HG02870 (cell line): Measurements from ENCODE around the gene OSMR.

Source experiments
- ATAC-seq: cut with Tn5 transposase; IDR thresholded peaks from one replicate; pipeline ENCODE4 v1.9.1; 2021; ENCODE audit warnings: mild to moderate bottlenecking, moderate library complexity; ENCODE audit not compliant: unreplicated experiment

The OSMR gene

DNA sequence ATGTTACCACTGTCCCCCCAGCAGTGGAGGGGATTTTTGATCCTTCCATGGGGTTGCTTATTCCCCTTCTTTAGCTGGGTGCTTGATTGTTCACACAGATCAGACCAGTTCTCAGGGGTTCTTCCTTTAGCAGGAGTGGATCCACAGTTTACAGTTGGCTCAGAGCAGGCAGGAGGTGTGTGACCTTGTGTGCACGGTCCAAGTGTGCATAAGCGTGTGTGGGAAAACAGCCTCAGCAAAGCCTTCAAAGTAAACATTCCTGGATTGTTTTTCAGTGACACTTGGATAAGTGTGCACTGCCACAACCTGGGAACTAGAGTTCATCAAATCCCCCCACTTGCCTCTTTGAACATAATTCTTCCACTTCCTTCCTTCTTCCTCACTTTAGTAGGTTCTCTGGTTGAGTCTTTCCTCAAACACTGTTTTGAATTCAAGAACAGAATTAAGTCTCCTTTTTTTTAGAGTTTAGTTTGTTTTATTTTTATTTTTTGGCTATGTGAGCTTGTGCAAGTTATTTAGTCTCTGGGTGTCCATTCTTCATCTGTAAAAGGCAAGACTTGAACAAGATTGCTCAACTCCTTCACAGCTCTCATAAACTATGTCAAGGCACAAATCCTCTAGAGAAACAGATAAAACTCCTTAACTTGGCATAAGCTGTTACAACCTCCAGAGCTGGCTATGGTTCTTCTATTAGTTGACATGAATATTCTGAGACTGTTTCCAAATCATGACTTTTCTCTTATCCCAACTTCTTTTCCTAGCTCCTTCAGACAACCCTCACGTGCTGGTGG lies 78.0 kb downstream of the OSMR start:
- ATAC-seq: no peak

- ATAC-seq: no peak
Observed at GRCh38 chr5:38925154-38925925, 79.5 kb downstream of the OSMR start.

- no peak for ATAC-seq
Observed at GRCh38 chr5:38926121-38926520, 80.3 kb downstream of the OSMR start.

DNA sequence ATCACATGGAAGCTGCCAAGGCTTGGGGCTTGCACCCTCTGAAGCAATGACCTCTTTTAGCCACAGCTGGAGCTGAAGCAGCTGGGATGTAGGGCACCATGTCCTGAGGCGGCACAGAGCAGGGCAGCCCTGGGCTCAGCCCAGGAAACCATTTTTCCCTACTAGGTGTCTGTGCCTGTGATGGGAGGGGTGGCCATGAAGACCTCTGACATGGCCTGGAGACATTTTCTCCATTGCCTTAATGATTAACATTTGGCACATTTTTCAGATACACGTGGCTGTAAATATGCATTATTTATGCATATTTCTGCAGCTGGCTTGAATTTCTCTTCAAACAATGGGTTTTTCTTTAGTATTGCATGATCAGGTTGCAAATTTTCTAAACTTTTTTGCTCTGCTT lies 81.7 kb downstream of the OSMR start:
- no peak for ATAC-seq

- no peak for ATAC-seq
Observed at GRCh38 chr5:38929838-38930237, 84.0 kb downstream of the OSMR start.

DNA sequence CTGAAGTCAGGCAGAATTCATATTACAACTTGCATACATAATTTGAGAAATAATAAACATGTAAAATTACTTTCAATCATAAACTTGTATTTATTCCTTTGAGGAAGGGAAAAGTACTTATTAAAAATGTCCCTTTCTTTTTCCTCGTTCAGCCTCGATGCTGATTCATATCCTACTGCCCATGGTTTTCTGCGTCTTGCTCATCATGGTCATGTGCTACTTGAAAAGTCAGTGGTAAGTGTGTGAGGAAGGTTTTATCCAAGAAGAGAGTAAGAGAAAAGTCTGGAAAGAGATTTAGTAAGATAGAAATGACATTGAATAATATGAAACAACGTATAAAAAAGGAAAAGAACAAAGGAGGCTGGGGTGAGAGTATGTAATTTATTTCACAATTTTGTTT lies 85.9 kb downstream of the OSMR start:
- no peak for ATAC-seq

DNA sequence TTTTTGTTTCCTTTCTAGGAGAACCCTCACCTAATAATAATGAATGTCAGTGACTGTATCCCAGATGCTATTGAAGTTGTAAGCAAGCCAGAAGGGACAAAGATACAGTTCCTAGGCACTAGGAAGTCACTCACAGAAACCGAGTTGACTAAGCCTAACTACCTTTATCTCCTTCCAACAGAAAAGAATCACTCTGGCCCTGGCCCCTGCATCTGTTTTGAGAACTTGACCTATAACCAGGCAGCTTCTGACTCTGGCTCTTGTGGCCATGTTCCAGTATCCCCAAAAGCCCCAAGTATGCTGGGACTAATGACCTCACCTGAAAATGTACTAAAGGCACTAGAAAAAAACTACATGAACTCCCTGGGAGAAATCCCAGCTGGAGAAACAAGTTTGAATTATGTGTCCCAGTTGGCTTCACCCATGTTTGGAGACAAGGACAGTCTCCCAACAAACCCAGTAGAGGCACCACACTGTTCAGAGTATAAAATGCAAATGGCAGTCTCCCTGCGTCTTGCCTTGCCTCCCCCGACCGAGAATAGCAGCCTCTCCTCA lies 87.1 kb downstream of the OSMR start:
- no peak for ATAC-seq

DNA sequence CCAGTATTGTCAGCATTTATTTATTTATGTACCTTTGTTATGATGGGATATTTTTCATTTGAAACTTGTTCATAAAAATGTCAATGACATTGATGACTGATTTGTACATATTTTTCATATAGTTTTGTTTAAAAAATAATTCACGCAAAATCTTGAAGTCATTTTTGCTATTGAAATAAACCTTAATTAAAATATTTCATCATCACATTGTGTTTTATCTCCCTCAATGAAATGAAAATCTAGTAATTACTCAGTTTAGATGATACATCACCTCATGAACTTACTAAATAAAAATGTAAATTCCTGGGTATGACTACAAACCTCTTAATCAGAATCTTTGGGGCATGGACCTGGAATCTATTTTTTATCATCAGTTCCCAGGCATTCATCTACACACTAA lies 89.6 kb downstream of the OSMR start:
- ATAC-seq: no peak

- no peak for ATAC-seq
Observed at GRCh38 chr5:38936269-38936668, 90.5 kb downstream of the OSMR start.

DNA sequence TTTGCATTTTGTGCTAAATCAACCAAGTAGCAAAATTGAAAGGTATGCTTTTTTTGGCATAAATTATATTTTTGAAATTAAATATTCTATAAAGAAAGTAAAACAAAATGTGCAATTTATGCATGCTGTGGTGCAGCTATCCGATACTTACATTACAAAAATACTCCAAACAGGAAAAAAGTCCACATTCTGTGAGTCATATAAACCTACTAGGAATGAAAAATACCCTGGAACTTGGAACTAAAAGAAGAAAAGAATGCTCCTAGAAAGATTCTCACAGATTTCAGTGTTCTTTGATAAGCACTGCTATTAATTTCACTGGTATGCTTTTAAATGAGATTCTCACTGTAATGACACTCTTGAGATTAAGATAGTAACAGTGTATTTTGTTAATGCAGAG lies 92.6 kb downstream of the OSMR start:
- no peak for ATAC-seq

GRCh38 chr5:38938973-38939372 lies 93.2 kb downstream of the OSMR start:
- ATAC-seq: no peak

- ATAC-seq: no peak
Observed at GRCh38 chr5:38940230-38940858, 94.5 kb downstream of the OSMR start.

DNA sequence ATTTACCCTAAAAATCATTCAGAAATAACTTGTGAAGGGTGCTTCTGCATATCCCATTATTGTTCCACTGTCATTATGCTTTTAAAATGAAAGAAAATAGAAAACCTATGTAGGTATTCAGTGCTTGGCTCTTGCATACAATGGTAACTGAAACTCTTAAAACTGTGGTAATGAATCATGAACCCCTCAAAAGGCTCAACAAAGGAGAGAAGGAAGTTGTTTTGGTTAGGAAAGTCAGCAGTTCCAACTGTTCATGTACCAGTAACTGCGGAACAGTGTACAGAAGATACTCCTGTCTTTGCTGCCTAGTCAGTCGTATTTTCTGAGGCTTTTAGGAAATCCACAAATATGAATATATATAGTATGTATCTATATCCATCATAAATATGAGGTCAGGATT lies 96.1 kb downstream of the OSMR start:
- no peak for ATAC-seq

DNA sequence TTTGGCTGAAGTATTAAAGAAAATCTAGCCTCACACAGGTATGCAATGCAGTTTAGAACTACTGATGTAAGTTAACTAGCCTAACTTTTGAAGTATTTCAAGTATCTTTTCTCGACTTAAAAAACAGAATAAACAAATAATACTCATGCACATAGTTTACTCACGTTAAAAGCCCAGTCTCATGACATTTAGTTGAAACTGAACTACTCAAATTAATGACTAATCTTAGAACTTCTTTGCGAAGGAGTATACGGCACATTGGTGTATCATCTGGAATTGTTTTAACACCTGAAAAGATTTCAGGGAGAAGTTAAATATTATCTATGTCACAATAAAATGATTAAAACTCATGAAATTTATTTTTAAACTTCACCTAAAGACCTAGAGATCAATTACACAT lies 98.5 kb downstream of the OSMR start:
- no peak for ATAC-seq

GRCh38 chr5:38948501-38948900 lies 102.7 kb downstream of the OSMR start:
- no peak for ATAC-seq

DNA sequence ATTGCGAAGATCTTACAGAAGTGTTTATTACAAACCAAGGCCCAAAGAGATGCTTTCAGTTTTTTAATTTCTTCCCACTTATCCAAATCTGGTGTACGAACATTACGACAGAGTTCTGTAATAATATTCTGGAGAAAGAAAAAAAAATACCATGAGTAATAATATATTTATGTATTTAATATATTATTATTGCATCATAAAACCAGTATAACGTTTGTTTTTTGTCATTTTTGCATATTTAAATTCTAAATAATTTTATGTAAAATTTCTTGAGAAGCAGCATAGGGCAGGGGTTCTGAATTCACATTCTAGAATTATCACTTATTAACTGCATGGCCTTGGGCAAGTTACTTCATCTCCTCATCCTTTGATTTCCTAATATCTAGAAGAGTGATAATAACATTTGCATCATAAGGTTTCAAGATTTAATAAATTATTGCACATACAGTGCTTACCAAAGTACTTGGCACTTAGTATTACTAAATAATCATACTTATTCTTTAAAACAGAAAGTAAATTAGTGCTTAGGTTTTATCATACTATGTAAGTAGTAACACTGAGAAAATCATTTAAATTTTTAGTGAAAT lies 107.7 kb downstream of the OSMR start:
- no peak for ATAC-seq

GRCh38 chr5:38961691-38962090 lies 115.9 kb downstream of the OSMR start:
- no peak for ATAC-seq

GRCh38 chr5:38968665-38969064 lies 122.9 kb downstream of the OSMR start:
- no peak for ATAC-seq

DNA sequence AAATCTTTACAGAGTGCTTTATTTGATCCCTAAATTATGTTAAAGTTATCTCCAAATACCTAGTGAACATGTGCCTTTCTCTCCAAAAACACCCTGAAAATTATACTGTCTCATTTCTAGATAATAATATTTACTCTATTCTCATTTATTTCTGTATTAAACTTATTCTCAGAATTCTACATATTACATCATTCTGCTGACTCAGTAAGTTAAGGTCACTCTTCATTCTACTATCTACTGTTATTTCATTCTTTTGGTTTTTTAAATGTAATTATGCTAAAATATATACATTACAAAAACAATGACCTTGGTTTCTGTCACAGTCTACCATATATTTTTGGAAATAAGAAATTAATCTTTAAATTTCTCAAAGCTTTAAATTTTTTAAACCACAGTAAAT lies 132.2 kb downstream of the OSMR start:
- no peak for ATAC-seq

- no peak for ATAC-seq
Observed at GRCh38 chr5:38979535-38979934, 133.7 kb downstream of the OSMR start.
